Astrocyte (in vitro differentiated cells and primary cell): ENCODE measurements around the gene FOXD4L1.
"Not testable (repeated sequence)": the region's sequence is repeated elsewhere in the genome, so short reads cannot be mapped to it uniquely, and the experiment has no call there.

ENCODE experiments used
- EZH2 ChIP-seq: IDR thresholded peaks from 2 replicates; pipeline ENCODE4 v1.6.1; 2012; ENCODE audit warnings: mild to moderate bottlenecking, low read length, inconsistent platforms; ENCODE audit not compliant: insufficient read depth
- TF ChIP-seq, protein P1 (sequence below): IDR thresholded peaks from 2 replicates; pipeline ENCODE4 v1.5.1; 2011; ENCODE audit warnings: low read depth, mild to moderate bottlenecking, inconsistent platforms, low read length, moderate library complexity; ENCODE audit not compliant: insufficient read depth

GRCh38 chr2:113528904-113529303 lies 30.4 kb downstream of the FOXD4L1 start:
- TF ChIP-seq, protein P1, sequence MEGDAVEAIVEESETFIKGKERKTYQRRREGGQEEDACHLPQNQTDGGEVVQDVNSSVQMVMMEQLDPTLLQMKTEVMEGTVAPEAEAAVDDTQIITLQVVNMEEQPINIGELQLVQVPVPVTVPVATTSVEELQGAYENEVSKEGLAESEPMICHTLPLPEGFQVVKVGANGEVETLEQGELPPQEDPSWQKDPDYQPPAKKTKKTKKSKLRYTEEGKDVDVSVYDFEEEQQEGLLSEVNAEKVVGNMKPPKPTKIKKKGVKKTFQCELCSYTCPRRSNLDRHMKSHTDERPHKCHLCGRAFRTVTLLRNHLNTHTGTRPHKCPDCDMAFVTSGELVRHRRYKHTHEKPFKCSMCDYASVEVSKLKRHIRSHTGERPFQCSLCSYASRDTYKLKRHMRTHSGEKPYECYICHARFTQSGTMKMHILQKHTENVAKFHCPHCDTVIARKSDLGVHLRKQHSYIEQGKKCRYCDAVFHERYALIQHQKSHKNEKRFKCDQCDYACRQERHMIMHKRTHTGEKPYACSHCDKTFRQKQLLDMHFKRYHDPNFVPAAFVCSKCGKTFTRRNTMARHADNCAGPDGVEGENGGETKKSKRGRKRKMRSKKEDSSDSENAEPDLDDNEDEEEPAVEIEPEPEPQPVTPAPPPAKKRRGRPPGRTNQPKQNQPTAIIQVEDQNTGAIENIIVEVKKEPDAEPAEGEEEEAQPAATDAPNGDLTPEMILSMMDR = not testable (repeated sequence)
- not testable (repeated sequence) for TF ChIP-seq EZH2
